Activated naive CD8-positive, alpha-beta T cell treated with anti-CD3 and anti-CD28 coated beads, Interleukin-2, amount 10 ng/mL, durations not matched to agents 7 days and 5 days (primary cell): ENCODE data around the gene CETP. TPM values are rescaled to one million over a fixed set of nuclear protein-coding genes. Genes with fewer than 3 reads are reported as not detected.

Experiments
- ATAC-seq: fragments of 150-1000 bp; cut with Tn5 transposase; one replicate; pipeline ENCODE4 v1.10.0; 2021; ENCODE audit warnings: low read depth, moderate library complexity
- POLR2A ChIA-PET: fragments of 350-600 bp; sonication (Branson Sonifier 250); formaldehyde crosslinking; loops from one replicate; lab custom pipeline; 2021; ENCODE audit warnings: antibody characterized with exemption; lab: Charles Lee
- DNase-seq: peaks from one replicate; pipeline ENCODE4 v3.0.0; 2021
- H3K27ac Mint-ChIP-seq: one replicate; pipeline ENCODE4 v1.8.0; 2022; ENCODE audit warnings: mild to moderate bottlenecking, mixed read lengths
- H3K27me3 Mint-ChIP-seq: one replicate; pipeline ENCODE4 v1.8.0; 2022; ENCODE audit warnings: mild to moderate bottlenecking, moderate library complexity, mixed read lengths
- H3K36me3 Mint-ChIP-seq: one replicate; pipeline ENCODE4 v1.8.0; 2021; ENCODE audit warnings: mild to moderate bottlenecking, mixed read lengths
- H3K4me1 Mint-ChIP-seq: one replicate; pipeline ENCODE4 v1.8.0; 2021; ENCODE audit warnings: mixed read lengths
- H3K4me3 Mint-ChIP-seq: one replicate; pipeline ENCODE4 v1.8.0; 2022; ENCODE audit warnings: mild to moderate bottlenecking, moderate library complexity, mixed read lengths
- H3K9me3 Mint-ChIP-seq: one replicate; pipeline ENCODE4 v1.8.0; 2021; ENCODE audit warnings: mixed read lengths
- total RNA-seq, 2 experiments: library from RNA; stranded (reverse); gene quantifications; one replicate each; pipeline ENCODE4 v1.2.3, GENCODE V29; 2021

Gene CETP
- total RNA-seq, 2 experiments from 2014 or later: not detected

GRCh38 chr16:57013902-57014301, 52.2 kb downstream of the CETP start:
- Mint-ChIP-seq H3K36me3 (peaks cover 32% of the 10 kb centered on the region), H3K9me3 (no peaks in the 10 kb centered on the region), H3K4me1 (peaks cover 58% of the 10 kb centered on the region), H3K4me3 (peak overlapping the region; percentile 79), H3K27ac (peak overlapping the region; percentile 92), H3K27me3 (no peaks in the 10 kb centered on the region)
- no peak for ATAC-seq
- POLR2A ChIA-PET: no interaction called here
- DNase-seq: peak; percentile 4

DNA sequence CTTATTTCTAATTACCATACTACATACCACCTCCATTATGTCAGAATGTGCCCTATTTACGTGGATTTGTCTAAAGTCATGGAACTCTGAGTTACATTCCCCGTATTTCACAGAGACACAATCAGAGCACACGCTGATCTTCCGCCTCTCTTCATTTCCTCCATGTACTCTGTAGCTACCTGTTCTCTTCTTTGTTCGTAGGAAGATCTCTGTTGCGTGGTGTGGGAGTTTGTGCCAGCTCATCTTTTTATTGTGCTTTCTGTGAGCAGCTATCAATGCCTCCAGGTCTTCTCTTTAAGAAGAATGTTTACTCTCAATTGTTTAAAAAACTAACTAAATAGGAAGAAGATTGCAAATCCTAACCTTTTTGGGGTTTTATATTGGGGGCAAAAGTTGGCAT, 54.6 kb downstream of the CETP start:
- H3K4me1 Mint-ChIP-seq: peaks cover 59% of the 10 kb centered on the region
- peaks cover 45% of the 10 kb centered on the region for H3K36me3 Mint-ChIP-seq
- H3K27me3 Mint-ChIP-seq: no peaks in the 10 kb centered on the region
- H3K27ac Mint-ChIP-seq: peak overlapping the region; percentile 62
- H3K9me3 Mint-ChIP-seq: no peaks in the 10 kb centered on the region
- peak overlapping the region; percentile 48 for H3K4me3 Mint-ChIP-seq
- DNase-seq (no peak), ATAC-seq (no peak)
- POLR2A ChIA-PET: interaction anchor here (0.6 to 1.4 kb wide), 3 partner anchors 21 to 27 kb away, joined by 3 read pairs; partner anchors contain the start of gene NLRC5

DNA sequence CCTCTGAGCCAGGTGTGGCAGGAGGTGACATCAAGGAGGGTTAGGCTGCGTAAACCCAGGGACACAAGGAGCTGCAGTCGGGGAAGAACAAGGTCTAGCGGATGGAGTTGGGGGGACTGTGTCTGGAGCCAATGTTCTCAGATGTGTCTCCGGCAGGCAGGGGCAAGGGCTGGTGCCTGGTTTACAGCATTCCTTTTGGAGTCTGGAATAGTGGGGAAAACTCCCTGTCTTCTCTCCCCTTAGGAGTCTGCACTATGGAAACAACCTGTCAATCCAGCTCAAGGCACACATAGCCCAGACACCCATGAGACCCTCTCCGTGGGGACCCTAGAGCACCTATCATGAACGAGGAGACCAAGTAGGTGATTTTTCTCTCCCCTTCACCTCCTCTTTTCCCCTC, 55.1 kb downstream of the CETP start:
- Mint-ChIP-seq H3K9me3 (no peaks in the 10 kb centered on the region), H3K4me1 (peaks cover 61% of the 10 kb centered on the region), H3K36me3 (peaks cover 50% of the 10 kb centered on the region), H3K27ac (peak overlapping the region; percentile 67), H3K4me3 (no peak overlapping the region), H3K27me3 (no peaks in the 10 kb centered on the region)
- POLR2A ChIA-PET: interaction anchor here (0.6 to 1.4 kb wide), 3 partner anchors 22 to 27 kb away, joined by 3 read pairs; partner anchors contain the start of gene NLRC5
- ATAC-seq: no peak
- DNase-seq: peak; percentile 5

- Mint-ChIP-seq H3K4me1 (peaks cover 61% of the 10 kb centered on the region), H3K36me3 (peaks cover 54% of the 10 kb centered on the region), H3K27ac (peak overlapping the region; percentile 67), H3K27me3 (no peaks in the 10 kb centered on the region), H3K4me3 (no peak overlapping the region), H3K9me3 (no peaks in the 10 kb centered on the region)
- DNase-seq (no peak), ATAC-seq (no peak)
- POLR2A ChIA-PET: interaction anchor here (1.4 kb wide), 1 partner anchor 23 kb away, joined by 3 read pairs; no protein-coding TSS in a partner anchor
These were observed 55.5 kb downstream of the CETP start for GRCh38 chr16:57017251-57017650.

DNA sequence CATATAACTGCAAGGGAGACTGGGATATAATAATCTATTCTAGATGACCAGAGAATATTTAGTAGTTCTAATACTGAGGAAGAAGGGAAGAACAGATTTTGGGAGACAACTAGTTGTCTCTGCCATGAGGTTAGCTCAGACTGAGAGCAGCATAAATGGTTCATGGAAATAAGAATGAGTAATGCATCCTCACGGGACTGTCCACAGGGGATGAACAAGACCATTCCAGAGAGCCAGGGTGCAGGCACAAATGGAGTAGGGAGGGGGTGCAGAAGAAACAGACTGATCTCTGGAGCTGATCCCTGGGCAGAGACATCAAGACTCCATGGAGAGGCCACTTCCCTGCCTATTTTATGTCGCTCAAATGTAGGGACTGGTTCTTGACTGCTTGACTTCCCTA, 58.0 kb downstream of the CETP start:
- ATAC-seq: no peak
- Mint-ChIP-seq H3K27me3 (no peaks in the 10 kb centered on the region), H3K36me3 (peaks cover 72% of the 10 kb centered on the region), H3K4me1 (peaks cover 65% of the 10 kb centered on the region), H3K9me3 (no peaks in the 10 kb centered on the region), H3K4me3 (no peak overlapping the region), H3K27ac (peak overlapping the region; percentile 64)
- POLR2A ChIA-PET: interaction anchor here (0.6 to 6.2 kb wide), 4 partner anchors 9 to 558 kb away, joined by 3 to 63 read pairs (median 6); no protein-coding TSS in a partner anchor
- DNase-seq: no peak

GRCh38 chr16:57020651-57021050, 58.9 kb downstream of the CETP start:
- Mint-ChIP-seq H3K9me3 (no peaks in the 10 kb centered on the region), H3K4me1 (peaks cover 61% of the 10 kb centered on the region), H3K27me3 (no peaks in the 10 kb centered on the region), H3K4me3 (no peak overlapping the region), H3K27ac (peak overlapping the region; percentile 56), H3K36me3 (peaks cover 81% of the 10 kb centered on the region)
- POLR2A ChIA-PET: interaction anchor here (0.8 to 6.2 kb wide), 5 partner anchors 10 to 89 kb away, joined by 3 to 63 read pairs (median 5); no protein-coding TSS in a partner anchor
- DNase-seq: peak; percentile 24
- ATAC-seq: no peak

DNA sequence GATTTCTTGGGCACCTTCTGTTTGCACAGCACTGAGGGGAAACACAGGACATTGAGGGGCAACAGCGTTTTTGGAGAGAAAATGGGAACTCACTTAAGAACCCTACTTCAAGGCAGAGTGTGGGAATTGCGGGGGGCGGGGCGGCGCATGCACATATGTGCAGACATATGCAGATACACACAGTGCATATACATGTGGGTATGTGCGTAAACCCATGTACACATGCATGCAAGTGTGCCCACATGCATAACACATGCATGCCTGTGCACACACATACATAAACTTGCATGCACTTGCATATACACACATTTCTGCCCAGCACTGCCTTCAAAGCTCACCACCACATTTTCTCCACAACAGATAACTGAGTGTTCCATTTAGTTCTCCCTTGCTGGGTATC, 60.0 kb downstream of the CETP start:
- peaks cover 84% of the 10 kb centered on the region for H3K36me3 Mint-ChIP-seq

GRCh38 chr16:57022445-57022844, 60.7 kb downstream of the CETP start:
- peak overlapping the region; percentile 66 for H3K4me3 Mint-ChIP-seq
- H3K27me3 Mint-ChIP-seq: no peaks in the 10 kb centered on the region
- peaks cover 84% of the 10 kb centered on the region for H3K36me3 Mint-ChIP-seq
- H3K9me3 Mint-ChIP-seq: no peaks in the 10 kb centered on the region
- DNase-seq (no peak), ATAC-seq (peak; percentile 16)
- POLR2A ChIA-PET: interaction anchor here (0.7 to 6.2 kb wide), 5 partner anchors 10 to 33 kb away, joined by 3 to 63 read pairs (median 25); partner anchors contain the start of gene NLRC5
- peak overlapping the region; percentile 84 for H3K27ac Mint-ChIP-seq
- peaks cover 58% of the 10 kb centered on the region for H3K4me1 Mint-ChIP-seq

More for the DNA sequence above, 60.0 kb downstream of the CETP start:
- no peaks in the 10 kb centered on the region for H3K9me3 Mint-ChIP-seq
- ATAC-seq (no peak), DNase-seq (no peak)
- H3K4me1 Mint-ChIP-seq: peaks cover 55% of the 10 kb centered on the region
- H3K27ac Mint-ChIP-seq: peak overlapping the region; percentile 84
- POLR2A ChIA-PET: interaction anchor here (0.7 to 6.2 kb wide), 6 partner anchors 11 to 32 kb away, joined by 3 to 63 read pairs (median 18); partner anchors contain the start of gene NLRC5
- peak overlapping the region; percentile 45 for H3K4me3 Mint-ChIP-seq
- no peaks in the 10 kb centered on the region for H3K27me3 Mint-ChIP-seq

GRCh38 chr16:57023541-57024249, 61.9 kb downstream of the CETP start:
- Mint-ChIP-seq H3K27ac (peak overlapping the region; percentile 84), H3K4me1 (peaks cover 67% of the 10 kb centered on the region), H3K36me3 (peaks cover 83% of the 10 kb centered on the region), H3K27me3 (no peaks in the 10 kb centered on the region), H3K4me3 (peak overlapping the region; percentile 66), H3K9me3 (no peaks in the 10 kb centered on the region)
- POLR2A ChIA-PET: interaction anchor here (0.6 to 6.2 kb wide), 9 partner anchors 9 to 481 kb away, joined by 3 to 63 read pairs (median 4); partner anchors contain the start of genes HERPUD1 and NLRC5
- DNase-seq (peak; percentile 73), ATAC-seq (peak; percentile 77)

GRCh38 chr16:57024894-57025680, 63.3 kb downstream of the CETP start:
- Mint-ChIP-seq H3K4me3 (no peak overlapping the region), H3K27ac (no peak overlapping the region), H3K36me3 (peaks cover 80% of the 10 kb centered on the region), H3K4me1 (peaks cover 64% of the 10 kb centered on the region), H3K9me3 (no peaks in the 10 kb centered on the region), H3K27me3 (no peaks in the 10 kb centered on the region)
- DNase-seq (peak; percentile 25), ATAC-seq (no peak)
- POLR2A ChIA-PET: interaction anchor here (3.2 to 6.2 kb wide), 3 partner anchors 8 to 36 kb away, joined by 25 to 63 read pairs (median 26); partner anchors contain the start of gene NLRC5

DNA sequence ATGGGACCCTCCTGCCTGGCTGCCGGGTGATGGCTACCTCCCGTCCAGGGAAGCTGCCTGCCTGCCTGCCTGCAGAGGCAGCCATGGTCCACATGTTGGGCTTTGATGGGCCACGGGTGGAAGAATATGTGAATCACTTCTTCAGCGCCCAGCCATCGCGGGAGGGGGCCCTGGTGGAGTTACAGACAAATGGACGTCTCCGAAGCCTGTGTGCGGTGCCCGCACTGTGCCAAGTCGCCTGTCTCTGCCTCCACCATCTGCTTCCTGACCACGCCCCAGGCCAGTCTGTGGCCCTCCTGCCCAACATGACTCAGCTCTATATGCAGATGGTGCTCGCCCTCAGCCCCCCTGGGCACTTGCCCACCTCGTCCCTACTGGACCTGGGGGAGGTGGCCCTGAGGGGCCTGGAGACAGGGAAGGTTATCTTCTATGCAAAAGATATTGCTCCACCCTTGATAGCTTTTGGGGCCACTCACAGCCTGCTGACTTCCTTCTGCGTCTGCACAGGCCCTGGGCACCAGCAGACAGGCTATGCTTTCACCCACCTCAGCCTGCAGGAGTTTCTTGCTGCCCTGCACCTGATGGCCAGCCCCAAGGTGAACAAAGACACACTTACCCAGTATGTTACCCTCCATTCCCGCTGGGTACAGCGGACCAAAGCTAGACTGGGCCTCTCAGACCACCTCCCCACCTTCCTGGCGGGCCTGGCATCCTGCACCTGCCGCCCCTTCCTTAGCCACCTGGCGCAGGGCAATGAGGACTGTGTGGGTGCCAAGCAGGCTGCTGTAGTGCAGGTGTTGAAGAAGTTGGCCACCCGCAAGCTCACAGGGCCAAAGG, 64.4 kb downstream of the CETP start:
- DNase-seq (no peak), ATAC-seq (no peak)
- no peak overlapping the region for H3K4me3 Mint-ChIP-seq
- POLR2A ChIA-PET: interaction anchor here (0.5 to 6.2 kb wide), 5 partner anchors 13 to 44 kb away, joined by 3 to 63 read pairs (median 3); no protein-coding TSS in a partner anchor
- peaks cover 76% of the 10 kb centered on the region for H3K36me3 Mint-ChIP-seq
- H3K27me3 Mint-ChIP-seq: no peaks in the 10 kb centered on the region
- no peaks in the 10 kb centered on the region for H3K9me3 Mint-ChIP-seq
- peaks cover 61% of the 10 kb centered on the region for H3K4me1 Mint-ChIP-seq
- peak overlapping the region; percentile 73 for H3K27ac Mint-ChIP-seq

DNA sequence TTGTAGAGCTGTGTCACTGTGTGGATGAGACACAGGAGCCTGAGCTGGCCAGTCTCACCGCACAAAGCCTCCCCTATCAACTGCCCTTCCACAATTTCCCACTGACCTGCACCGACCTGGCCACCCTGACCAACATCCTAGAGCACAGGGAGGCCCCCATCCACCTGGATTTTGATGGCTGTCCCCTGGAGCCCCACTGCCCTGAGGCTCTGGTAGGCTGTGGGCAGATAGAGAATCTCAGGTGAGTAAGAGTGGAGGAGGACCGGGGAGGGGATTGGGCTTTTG, 65.0 kb downstream of the CETP start:
- Mint-ChIP-seq H3K36me3 (peaks cover 76% of the 10 kb centered on the region), H3K27me3 (no peaks in the 10 kb centered on the region), H3K27ac (peak overlapping the region; percentile 73), H3K4me1 (peaks cover 56% of the 10 kb centered on the region), H3K9me3 (no peaks in the 10 kb centered on the region), H3K4me3 (no peak overlapping the region)
- POLR2A ChIA-PET: interaction anchor here (0.8 to 4.1 kb wide), 4 partner anchors 12 to 44 kb away, joined by 3 to 39 read pairs (median 7); no protein-coding TSS in a partner anchor
- DNase-seq: no peak
- no peak for ATAC-seq
